ENCODE measurements around the gene EHMT1. TPM values are rescaled to one million over a fixed set of nuclear protein-coding genes. Genes with fewer than 3 reads are reported as not detected.

EHMT1 gene
- total and polyA plus RNA-seq, 2 of the 13 experiments (the other 11 are each of a cell fraction or from before 2014, with no cell fraction given): 23.0 to 27.1 TPM

GRCh38 chr9:137785704-137786161 is 166.9 kb downstream of the EHMT1 start (continued):
- TF ChIP-seq ZNF512 (CRISPR knock-in tag; IDR thresholded peaks at IDR 0.05) (no peak), ZNF691 (CRISPR knock-in tag; IDR thresholded peaks at IDR 0.05; ENCODE audit: borderline replicate concordance, low read depth) (no peak), ZNF790 (CRISPR knock-in tag; IDR thresholded peaks at IDR 0.05; ENCODE audit: borderline replicate concordance) (no peak), SSRP1 (CRISPR knock-in tag; IDR thresholded peaks at IDR 0.05) (no peak), ELF1 (CRISPR knock-in tag; IDR thresholded peaks at IDR 0.05) (peak; percentile 49; the same call in 1 of the 2 replicates), ZNF205 (CRISPR knock-in tag; IDR thresholded peaks at IDR 0.05) (0 out of 2 replicates have a peak, but pooled peaks have one; percentile 18), CSRNP2 (CRISPR knock-in tag; conservative IDR thresholded peaks at IDR 0.05; ENCODE audit: low read depth) (no peak), ZNF367 (CRISPR knock-in tag; IDR thresholded peaks at IDR 0.05; ENCODE audit: borderline replicate concordance) (no peak), RARA (CRISPR knock-in tag; IDR thresholded peaks at IDR 0.05) (peak; percentile 83), SNAPC2 (CRISPR knock-in tag; IDR thresholded peaks at IDR 0.05) (no peak), SOX13 (IDR thresholded peaks at IDR 0.05) (peak; percentile 71; the same call in 1 of the 2 replicates), SOX13 (CRISPR knock-in tag; conservative IDR thresholded peaks at IDR 0.05 in 1 of 2, IDR thresholded peaks at IDR 0.05 in 1 of 2) (peak in 1 of 2 experiments; percentile 94; a peak in 2 of 4 replicates), HDAC2 (CRISPR knock-in tag; IDR thresholded peaks at IDR 0.05) (no peak; the same call in 1 of the 2 replicates), MAFK (conservative IDR thresholded peaks at IDR 0.05 in 1 of 2, IDR thresholded peaks at IDR 0.05 in 1 of 2; ENCODE audit: low read length in 2 of 2) (no peak), BCL6 (CRISPR knock-in tag; IDR thresholded peaks at IDR 0.05) (peak; percentile 63), ZNF335 (CRISPR knock-in tag; IDR thresholded peaks at IDR 0.05) (peak; percentile 60; the same call in 1 of the 2 replicates), CEBPB (IDR thresholded peaks at IDR 0.05; ENCODE audit: borderline replicate concordance, low read depth, low read length) (no peak), SNAPC5 (CRISPR knock-in tag; IDR thresholded peaks at IDR 0.05; ENCODE audit: borderline replicate concordance) (no peak), LBX2 (CRISPR knock-in tag; IDR thresholded peaks at IDR 0.05; ENCODE audit: borderline replicate concordance) (no peak), ZNF639 (CRISPR knock-in tag; conservative IDR thresholded peaks at IDR 0.05) (no peak), ZNF652 (CRISPR knock-in tag; IDR thresholded peaks at IDR 0.05; ENCODE audit: borderline replicate concordance, low read depth) (peak; percentile 36; the same call in 1 of the 2 replicates), ELF4 (CRISPR knock-in tag; IDR thresholded peaks at IDR 0.05; ENCODE audit: borderline replicate concordance) (no peak), SMAD9 (CRISPR knock-in tag; IDR thresholded peaks at IDR 0.05) (no peak)

Data from HepG2 (cell line).